Adrenal gland (tissue), 12 donors: ENCODE data around the gene SLC7A1. TPM values are rescaled to one million over a fixed set of nuclear protein-coding genes. Genes with fewer than 3 reads are reported as not detected.

ENCODE experiments used
- DNase-seq, 7 donors: peaks; one replicate each; pipeline ENCODE4 v3.0.0-alpha.2; 2019 to 2020
- H3K27ac ChIP-seq, 5 donors: fragments of 200-600 bp; sonication (generic) in 4 of 5; 1 replicate in 3 of 5; 2 replicates in 2 of 5; pipeline versions ENCODE4 v1.5.1 to v1.8.0; 2016 to 2020; ENCODE audit warnings: mild to moderate bottlenecking in 1 of 5
- H3K27me3 ChIP-seq: fragments of 200-600 bp; 2 replicates; pipeline ENCODE4 v1.8.0; 2021
- H3K36me3 ChIP-seq, 2 donors: fragments of 200-600 bp; replicated peaks in 1 of 2; 1 replicate in 1 of 2; 2 replicates in 1 of 2; pipeline versions ENCODE4 v1.5.1 to v1.8.0; 2018 to 2022
- H3K4me1 ChIP-seq, 2 donors: fragments of 200-600 bp; replicated peaks in 1 of 2; 1 replicate in 1 of 2; 2 replicates in 1 of 2; pipeline versions ENCODE4 v1.5.1 to v1.8.0; 2018 to 2021
- H3K4me3 ChIP-seq, 4 donors: fragments of 200-600 bp; sonication (generic) in 3 of 4; one replicate each; pipeline ENCODE4 v1.5.1; 2016 to 2018
- H3K9me3 ChIP-seq, 3 donors: fragments of 200-600 bp; sonication (generic) in 1 of 3; replicated peaks in 1 of 3; 1 replicate in 2 of 3; 2 replicates in 1 of 3; pipeline versions ENCODE4 v1.5.1 to v1.8.0; 2016 to 2021
- CTCF ChIP-seq, 6 experiments: fragments of 450-650 bp in 4 of 6; fragments of 200-600 bp in 2 of 6; sonication (generic) in 1 of 6; IDR thresholded peaks; 1 replicate in 5 of 6; 2 replicates in 1 of 6; pipeline versions ENCODE4 v1.5.1 to v1.8.0; 2016 to 2021; ENCODE audit warnings: antibody characterized with exemption in 6 of 6, mild to moderate bottlenecking in 2 of 6, moderate library complexity in 1 of 6
- POLR2A ChIP-seq, 2 donors: fragments of 450-650 bp; IDR thresholded peaks; one replicate each; pipeline ENCODE4 v1.6.1; 2017; ENCODE audit warnings: antibody characterized with exemption in 2 of 2, mild to moderate bottlenecking in 2 of 2, moderate library complexity in 1 of 2
- WGBS, 4 donors: extraction: QIAGEN DNeasy Blood & Tissue Kit in 2 of 4; methylation state at CpG; one replicate each; pipeline versions ENCODE4 v1.1.5 to v1.1.7; 2013 to 2017; 5-methylcytosine and 5-hydroxymethylcytosine counted together
- intact Hi-C, 2 donors: fragments of 100-400 bp; cut with DNase I; formaldehyde crosslinking; loops; one replicate each; pipeline versions ENCODE4 v1.14.1 to v1.15.0; 2022 to 2023
- polyA plus RNA-seq, 3 donors: library from polyadenylated mRNA; stranded (reverse); fragments of 200-250 nt in 2 of 3; fragments of 350-450 nt in 1 of 3; fragmentation: Illumina TruSeq in 1 of 3; extraction: RNeasy Lipid Tissue Mini Kit (QIAGEN cat#74804) in 1 of 3; gene quantifications; one replicate each; pipeline ENCODE4 v1.2.3, GENCODE V29; 2013 to 2014
- total RNA-seq, 9 donors: library from RNA; depleted of rRNA in 4 of 9; stranded (reverse); fragments of >200 nt in 4 of 9; fragments of 120-200 nt in 1 of 9; fragmentation: NEBNext Ultra II Directional in 1 of 9; extraction: Animal tissue kit (Norgen Biotek cat#: 25700) in 1 of 9; gene quantifications; one replicate each; pipeline versions ENCODE4 v1.1.0 to v1.2.4, GENCODE V29; 2013 to 2023
- donor health status: healthy with polysubstance abuse.
- donor health status: Bipolar disorder and iron deficiency.
- donor health status: DM: yes; HTN: yes; CAD: no.
- donor health status: DM: no; HTN: no; CAD: no.
- donor health status: DM: no; HTN: no; CAD: no.
- donor health status: DM: yes; HTN: yes; CAD: no.

The SLC7A1 gene
- total and polyA plus RNA-seq, 12 donors, result 2.2 to 87.6 (median 6.2) TPM

GRCh38 chr13:29593605-29594297, 1.7 kb downstream of the SLC7A1 start:
- H3K9me3 ChIP-seq, result no peaks in the 10 kb centered on the region
- intact Hi-C loops, result no loop called here
- no peak for DNase-seq
- no peaks in the 10 kb centered on the region for H3K27me3 ChIP-seq
- H3K4me3 ChIP-seq, result no peak overlapping the region
- peaks cover 0 to 12% of the 10 kb centered on the region in 2 donors for H3K4me1 ChIP-seq
- WGBS, 4 donors, result 76 to 82% (median 81%) methylated on average over 8 of the region's 8 CpGs
- no peaks in the 10 kb centered on the region for H3K36me3 ChIP-seq
- peak overlapping the region in 1 of 5 donors; percentile 91 for H3K27ac ChIP-seq
- TF ChIP-seq CTCF (IDR thresholded peaks at IDR 0.05) (no peak), POLR2A (IDR thresholded peaks at IDR 0.05) (no peak)

- Histone ChIP-seq H3K4me3 (no peak overlapping the region), H3K4me1 (peaks cover 0 to 12% of the 10 kb centered on the region in 2 donors), H3K9me3 (no peaks in the 10 kb centered on the region), H3K36me3 (no peaks in the 10 kb centered on the region), H3K27ac (no peak overlapping the region), H3K27me3 (no peaks in the 10 kb centered on the region)
- intact Hi-C loops, result no loop called here
- no peak for TF ChIP-seq POLR2A (IDR thresholded peaks at IDR 0.05)
- TF ChIP-seq CTCF (IDR thresholded peaks at IDR 0.05), result no peak
- WGBS, 4 donors, result 83 to 88% (median 85%) methylated on average over 5 of the region's 5 CpGs
- DNase-seq, result no peak
Observed at GRCh38 chr13:29591310-29591709, 4.2 kb downstream of the SLC7A1 start.

GRCh38 chr13:29589967-29590366, 5.5 kb downstream of the SLC7A1 start:
- intact Hi-C loops, result no loop called here
- Histone ChIP-seq H3K4me3 (no peak overlapping the region), H3K36me3 (no peaks in the 10 kb centered on the region), H3K4me1 (peaks cover 0 to 8% of the 10 kb centered on the region in 2 donors), H3K9me3 (no peaks in the 10 kb centered on the region), H3K27ac (peak overlapping the region in 1 of 5 donors; percentile 69), H3K27me3 (no peaks in the 10 kb centered on the region)
- 81 to 97% (median 82%) methylated on average over 5 to 7 of the region's 7 CpGs for WGBS, 4 donors
- DNase-seq, result no peak
- TF ChIP-seq POLR2A (IDR thresholded peaks at IDR 0.05) (no peak), CTCF (IDR thresholded peaks at IDR 0.05) (no peak)

GRCh38 chr13:29589234-29589633, 6.3 kb downstream of the SLC7A1 start:
- Histone ChIP-seq H3K4me3 (no peak overlapping the region), H3K27me3 (no peaks in the 10 kb centered on the region), H3K9me3 (no peaks in the 10 kb centered on the region), H3K27ac (peak overlapping the region in 1 of 5 donors; percentile 69), H3K36me3 (no peaks in the 10 kb centered on the region), H3K4me1 (peaks cover 0 to 1% of the 10 kb centered on the region in 2 donors)
- 55 to 82% (median 59%) methylated on average over 3 to 6 of the region's 6 CpGs for WGBS, 4 donors
- intact Hi-C loops, result no loop called here
- peak in 4 of 7 donors; percentile 25 to 56 (median 51) for DNase-seq
- TF ChIP-seq POLR2A (IDR thresholded peaks at IDR 0.05) (no peak), CTCF (IDR thresholded peaks at IDR 0.05) (no peak)
